ENCODE results near the gene MAN1B1.

Gene MAN1B1

DNA sequence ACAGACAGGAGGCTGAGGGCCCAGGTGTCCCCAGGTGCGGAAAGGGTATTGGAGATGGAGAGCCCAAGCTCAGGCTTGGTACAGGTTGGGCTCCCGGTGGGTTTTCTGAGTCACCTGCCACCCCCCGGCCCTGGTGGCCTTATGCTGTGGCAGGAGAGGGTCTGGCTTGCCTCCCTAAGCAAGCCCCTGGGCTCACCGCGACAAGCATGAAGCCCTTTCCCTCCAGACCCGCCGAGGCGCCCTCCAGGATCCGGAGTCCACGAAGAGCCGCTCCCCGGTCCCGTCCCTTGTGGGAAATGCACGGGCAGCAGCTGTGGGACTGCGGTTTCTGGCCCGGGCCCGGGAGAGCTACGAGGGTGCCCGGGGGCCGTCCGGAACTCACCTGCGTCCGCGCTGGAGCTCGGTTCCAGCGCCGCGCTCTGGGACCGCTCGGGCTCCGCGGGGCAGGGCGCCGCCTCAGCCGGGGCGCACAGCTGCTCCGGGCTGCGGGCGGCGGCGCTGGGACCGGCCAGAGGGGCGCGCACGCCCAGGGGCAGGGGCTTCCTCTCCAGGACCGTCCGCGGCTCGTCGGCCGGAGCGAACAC, 17.2 kb upstream of the MAN1B1 start:
- DNase-seq: no peak

GRCh38 chr9:137070201-137070905, 16.4 kb upstream of the MAN1B1 start, which contains the start of gene SAPCD2:
Gene SAPCD2 (minus strand): TSS chr9:137070557. CDS start chr9:137070460, 97 bp downstream.
- DNase-seq: peak; percentile 93

DNA sequence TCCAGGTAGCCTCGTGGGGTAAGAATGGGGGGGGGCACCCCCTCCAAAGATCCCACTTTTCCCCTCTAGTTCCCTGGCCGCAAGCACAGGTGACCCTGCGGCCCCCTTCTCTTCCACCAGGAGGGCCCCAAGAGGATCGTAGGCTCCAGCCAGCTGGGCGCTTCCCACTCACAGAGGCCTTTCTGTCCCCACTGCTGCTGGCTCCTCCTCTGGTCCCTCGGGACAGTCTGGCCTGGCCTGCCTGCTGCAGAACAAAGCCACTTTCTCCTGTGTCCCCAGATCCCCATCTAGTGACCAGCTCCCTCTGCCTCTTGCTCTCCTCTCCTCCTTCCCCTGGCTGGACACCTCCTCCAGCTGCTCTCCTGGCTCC, 15.9 kb upstream of the MAN1B1 start:
- peak; percentile 70 for DNase-seq

DNA sequence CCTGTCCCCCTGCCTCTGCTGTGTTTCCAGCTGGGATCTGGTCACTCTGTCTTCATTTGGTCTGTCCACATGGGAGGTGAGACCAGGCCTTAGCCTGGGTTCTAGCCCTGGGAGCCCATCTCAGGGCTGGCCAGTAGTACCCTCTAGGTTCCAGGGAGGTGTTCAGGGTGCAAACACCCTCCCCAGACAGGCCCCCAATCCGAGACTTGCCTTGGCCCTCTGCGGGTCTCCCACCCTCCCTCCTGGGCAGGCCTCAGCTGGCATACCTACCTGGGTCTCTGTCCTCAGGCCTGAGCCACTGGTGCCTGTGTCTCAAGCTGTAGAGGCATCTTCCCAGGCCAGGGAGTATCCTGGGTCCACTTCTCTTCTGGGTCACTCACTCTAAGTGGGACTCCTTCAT, 15.5 kb upstream of the MAN1B1 start:
- no peak for DNase-seq

DNA sequence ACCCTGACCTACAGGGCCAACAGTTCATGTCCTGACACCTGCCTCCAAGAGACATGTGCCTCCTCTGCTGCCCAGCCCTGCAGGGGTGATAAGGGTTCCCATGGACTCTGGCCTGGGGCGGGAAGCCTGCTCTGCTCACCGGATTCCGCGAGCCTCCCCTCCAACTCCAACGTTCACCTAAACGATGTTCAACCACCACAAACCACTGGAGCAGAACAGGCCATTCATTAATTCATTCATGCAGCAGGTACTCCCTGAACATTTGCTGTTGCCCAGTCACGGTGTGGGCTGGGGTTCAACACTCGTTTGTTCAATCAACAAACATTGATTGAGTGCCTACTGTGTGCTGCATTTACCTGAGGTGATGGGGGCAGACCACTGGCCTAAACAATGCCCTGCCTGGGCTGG, 12.8 kb upstream of the MAN1B1 start:
- DNase-seq: no peak

DNA sequence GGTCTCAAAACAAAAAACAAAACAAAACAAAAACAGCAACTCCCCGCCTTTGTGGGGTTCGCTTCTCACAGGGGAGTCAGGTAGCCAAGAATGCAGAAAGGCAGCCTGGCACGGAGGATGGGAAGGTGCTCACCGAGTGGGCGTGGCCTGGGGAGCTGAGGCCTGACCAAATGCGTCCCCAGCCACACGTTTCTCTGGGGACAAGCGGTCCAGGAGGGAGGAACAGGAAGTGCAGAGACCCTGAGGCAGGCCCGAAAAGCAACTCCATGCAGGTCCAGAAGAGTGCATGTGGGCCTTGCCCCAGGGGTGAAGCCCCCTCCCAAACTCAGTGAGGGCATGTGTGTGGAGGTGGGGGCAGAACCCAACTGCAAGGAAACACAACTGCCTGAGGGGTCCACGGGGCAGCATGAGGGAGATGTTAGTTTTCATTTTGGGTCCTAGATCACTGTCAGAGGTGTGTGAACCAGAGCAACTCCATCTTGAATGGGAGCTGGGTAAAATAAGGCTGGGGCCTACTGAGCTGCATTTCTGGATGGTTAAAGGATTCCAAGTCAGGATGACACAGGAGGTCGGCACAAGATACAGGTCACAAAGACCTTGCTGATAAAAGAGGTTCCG, 12.0 kb upstream of the MAN1B1 start:
- no peak for DNase-seq

DNA sequence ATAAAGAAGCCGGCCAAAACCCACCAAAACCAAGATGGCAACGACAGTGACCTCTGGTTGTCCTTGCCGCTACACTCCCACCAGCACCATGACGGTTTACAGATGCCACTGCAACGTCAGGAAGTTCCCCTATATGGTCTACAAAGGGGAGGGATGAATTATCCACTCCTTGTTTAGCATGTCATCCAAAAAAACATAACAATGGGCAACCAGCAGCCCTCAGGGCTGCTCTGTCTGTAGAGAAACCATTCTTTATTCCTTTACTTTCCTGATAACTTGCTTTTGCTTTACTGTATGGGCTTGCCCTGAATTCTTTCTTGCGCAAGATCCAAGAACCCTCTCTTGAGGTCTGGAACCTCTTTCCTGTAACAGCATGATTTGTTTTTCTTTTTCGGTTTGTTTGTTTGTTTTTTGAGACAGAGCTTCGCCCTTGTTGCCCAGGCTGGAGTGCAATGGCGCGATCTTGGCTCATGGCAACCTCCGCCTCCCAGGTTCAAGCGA, 11.5 kb upstream of the MAN1B1 start:
- no peak for DNase-seq

- DNase-seq: no peak
Observed at GRCh38 chr9:137076636-137077009, 10.2 kb upstream of the MAN1B1 start.

DNA sequence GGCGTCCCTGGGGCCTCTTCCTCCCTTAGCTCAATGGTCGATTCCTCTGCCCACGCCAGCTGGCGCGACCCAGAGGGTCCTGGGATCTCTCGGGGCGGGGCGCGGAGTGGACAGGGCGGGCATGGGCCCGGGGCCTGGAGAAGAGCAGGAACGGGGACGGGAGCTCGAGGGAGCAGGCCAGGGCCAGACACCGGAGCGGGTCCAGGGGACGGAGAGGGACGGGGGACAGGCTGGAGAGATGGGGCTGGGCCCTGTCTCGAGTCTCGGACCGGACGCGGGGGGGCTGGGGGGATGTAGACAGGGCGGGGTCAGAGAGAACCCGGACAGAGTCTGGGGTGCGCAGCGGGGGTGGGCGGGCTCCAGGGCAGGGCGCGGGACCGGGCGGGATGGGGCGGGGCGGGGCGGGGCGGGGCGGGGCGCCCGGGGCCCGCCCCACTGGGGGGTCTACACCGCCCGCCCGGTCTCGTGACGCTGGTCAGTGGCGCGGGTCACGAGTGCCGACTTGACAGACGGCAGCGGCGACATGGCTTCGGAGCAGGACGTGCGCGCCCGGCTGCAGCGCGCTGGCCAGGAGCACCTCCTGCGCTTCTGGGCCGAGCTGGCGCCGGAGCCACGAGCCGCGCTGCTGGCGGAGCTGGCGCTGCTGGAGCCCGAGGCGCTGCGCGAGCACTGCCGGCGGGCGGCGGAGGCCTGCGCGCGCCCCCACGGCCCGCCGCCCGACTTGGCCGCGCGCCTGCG, 9.6 kb upstream of the MAN1B1 start, which contains the start of gene UAP1L1:
Gene UAP1L1, plus strand, starts transcription at position 508 of the 738 bp plus-strand sequence. Its CDS starts 16 bp downstream, at position 524.
- DNase-seq: no peak

- DNase-seq: no peak
Observed at GRCh38 chr9:137077758-137078693, 8.8 kb upstream of the MAN1B1 start.

GRCh38 chr9:137078701-137079400, 7.9 kb upstream of the MAN1B1 start:
- DNase-seq: no peak

DNA sequence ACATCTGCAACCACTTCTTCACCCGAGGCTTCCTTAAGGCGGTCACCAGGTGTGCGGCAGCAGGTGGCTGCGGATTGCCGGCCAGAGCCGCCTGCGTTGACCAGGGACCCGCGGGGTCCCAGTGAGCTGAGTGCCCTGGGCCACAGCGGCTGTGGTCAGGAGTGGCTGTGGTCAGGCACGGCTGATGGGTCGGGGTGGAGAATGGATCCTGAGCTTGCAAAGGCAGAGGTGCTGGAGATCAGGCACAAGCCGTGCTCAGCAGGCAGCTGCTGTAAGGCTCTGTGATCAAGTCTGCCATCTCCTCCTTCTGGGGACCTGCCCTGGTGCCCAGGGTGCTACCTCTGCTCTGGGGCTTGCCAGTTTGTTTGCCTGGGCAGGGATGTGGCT, 7.4 kb upstream of the MAN1B1 start:
- no peak for DNase-seq

DNA sequence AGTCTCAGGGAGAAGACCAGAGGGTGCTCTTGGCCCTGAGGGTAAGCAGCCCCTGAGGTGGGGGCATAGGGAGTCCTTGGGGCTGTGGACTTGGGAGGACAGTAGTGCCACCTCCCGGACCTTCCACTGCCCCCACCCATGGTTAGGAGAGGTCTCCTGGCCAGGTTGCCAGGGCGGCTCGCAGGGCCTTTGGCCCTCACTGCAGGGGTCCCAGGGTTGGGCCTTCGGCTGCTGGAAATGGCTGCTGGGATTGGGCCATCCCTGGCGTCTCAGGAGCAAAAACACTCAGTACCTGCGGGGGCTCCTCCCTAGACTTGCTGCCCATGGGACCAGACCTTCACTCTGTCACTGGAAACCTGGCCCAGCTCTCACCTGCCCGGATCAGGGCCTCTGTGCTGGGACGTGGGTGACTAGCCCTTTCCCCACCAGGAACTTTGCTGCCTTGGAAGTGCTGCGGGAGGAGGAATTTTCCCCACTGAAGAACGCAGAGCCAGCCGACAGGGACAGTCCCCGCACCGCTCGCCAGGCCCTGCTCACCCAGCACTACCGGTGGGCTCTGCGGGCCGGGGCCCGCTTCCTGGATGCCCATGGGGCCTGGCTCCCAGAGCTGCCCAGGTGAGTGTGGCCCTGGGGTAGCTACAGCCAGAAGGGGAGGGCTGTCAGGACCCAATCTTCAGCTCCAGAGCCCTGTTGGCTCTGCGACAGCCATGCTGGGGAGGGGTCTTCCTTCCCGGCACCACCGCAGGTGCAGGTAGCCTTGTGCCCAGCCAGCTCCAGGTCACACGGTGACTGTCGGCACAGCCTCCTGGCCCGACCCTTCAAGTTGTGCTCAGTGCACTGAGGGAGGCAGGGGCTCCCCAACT, 6.3 kb upstream of the MAN1B1 start:
- DNase-seq: no peak

GRCh38 chr9:137082222-137082924, 4.4 kb upstream of the MAN1B1 start:
- no peak for DNase-seq

DNA sequence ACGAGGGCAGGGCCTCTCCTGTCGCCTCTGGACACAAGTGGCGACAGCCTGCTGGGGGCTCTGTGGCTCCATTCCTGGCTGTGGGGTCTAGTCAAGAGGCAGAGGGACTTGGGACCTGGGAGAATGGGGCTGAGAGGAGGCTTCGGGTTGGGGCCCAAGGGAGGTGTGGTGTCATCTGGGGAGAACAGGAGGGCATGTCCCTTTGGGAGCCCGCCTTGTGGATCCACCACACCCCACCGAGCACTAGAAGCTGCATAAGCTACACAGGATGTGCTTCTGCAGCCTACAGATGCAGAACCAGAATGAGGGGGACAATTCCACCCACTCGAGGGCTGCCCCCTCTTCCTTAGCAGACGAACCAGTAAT, 3.9 kb upstream of the MAN1B1 start:
- no peak for DNase-seq

GRCh38 chr9:137083394-137084004, 3.3 kb upstream of the MAN1B1 start:
- no peak for DNase-seq

GRCh38 chr9:137084526-137084925, 2.3 kb upstream of the MAN1B1 start:
- no peak for DNase-seq

DNA sequence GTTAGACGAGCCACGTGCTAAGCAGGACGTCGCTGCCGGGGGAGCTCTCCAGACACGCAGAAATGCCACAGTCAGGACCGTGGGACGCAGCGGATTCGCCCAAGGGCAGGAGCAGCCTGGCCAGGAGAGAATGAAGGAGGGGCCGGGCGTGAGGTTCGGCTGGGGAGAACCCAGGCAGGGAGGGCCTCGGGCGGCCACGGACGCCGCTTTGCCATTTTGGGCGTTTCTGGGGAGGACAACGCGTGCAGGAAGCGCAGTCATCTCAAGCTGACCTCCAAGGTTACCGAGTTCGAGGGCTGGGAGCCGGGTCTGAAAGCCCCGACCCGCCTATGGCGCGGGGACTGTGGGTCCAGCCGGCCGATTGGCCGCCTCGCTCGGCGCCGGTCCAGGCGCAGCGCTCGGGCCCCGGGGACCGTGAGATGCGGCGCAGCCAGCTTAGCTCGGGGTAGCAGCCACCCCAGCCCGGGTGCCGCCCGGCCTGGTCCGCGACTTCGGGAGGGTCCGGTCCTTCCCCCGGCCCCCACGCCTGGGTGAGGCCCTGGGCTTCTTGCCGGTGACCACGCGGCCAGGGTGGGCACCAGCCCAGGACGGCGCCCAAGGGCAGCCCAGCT, 760 bp upstream of the MAN1B1 start:
- no peak for DNase-seq

GRCh38 chr9:137087409-137087925, 682 bp downstream of the MAN1B1 start:
- no peak for DNase-seq

Measured in NCI-H2107 (cell line).